A673 (cell line): ENCODE results near the gene SPACA4. TPM values are rescaled to one million over a fixed set of nuclear protein-coding genes. Genes with fewer than 3 reads are reported as not detected.

Source experiments
- BruUV-seq: library from RNA; stranded (reverse); fragments of 400-500 nt; replicated peaks from 2 replicates; lab custom pipeline; 2021; lab: Mats Ljungman, UMichigan
- CTCF ChIA-PET: fragments of 300-600 bp; sonication (Branson Sonifier 250); formaldehyde crosslinking; loops from one replicate; lab custom pipeline; 2022; ENCODE audit warnings: antibody characterized with exemption; lab: Charles Lee
- POLR2A ChIA-PET: fragments of 300-600 bp; sonication (Branson Sonifier 250); formaldehyde crosslinking; loops from one replicate; lab custom pipeline; 2022; ENCODE audit warnings: antibody characterized with exemption; ENCODE audit not compliant: low non-redundant PET; lab: Charles Lee
- DNase-seq: peaks from one replicate; pipeline ENCODE4 v3.0.0-alpha.2; 2015; ENCODE audit warnings: low spot score
- H3K27ac ChIP-seq: fragments of 200-600 bp; sonication (generic); 2 replicates; pipeline ENCODE4 v1.5.1; 2016; ENCODE audit warnings: mixed run types, low read depth, mild to moderate bottlenecking, mixed read lengths, antibody characterized with exemption, low read length; ENCODE audit not compliant: poor library complexity, severe bottlenecking
- H3K27me3 ChIP-seq: fragments of 200-600 bp; sonication (generic); replicated peaks from 2 replicates; pipeline ENCODE4 v1.6.1; 2017; ENCODE audit warnings: mixed run types, low read depth, mild to moderate bottlenecking, mixed read lengths, antibody characterized with exemption, low read length; ENCODE audit not compliant: insufficient read depth, poor library complexity
- H3K36me3 ChIP-seq: fragments of 200-600 bp; sonication (generic); 2 replicates; pipeline ENCODE4 v1.6.1; 2016; ENCODE audit warnings: mixed run types, mild to moderate bottlenecking, mixed read lengths, antibody characterized with exemption, low read length; ENCODE audit not compliant: insufficient read depth, poor library complexity, severe bottlenecking
- H3K4me1 ChIP-seq: fragments of 200-600 bp; sonication (generic); 2 replicates; pipeline ENCODE4 v1.6.1; 2017; ENCODE audit warnings: mixed run types, mild to moderate bottlenecking, mixed read lengths, antibody characterized with exemption, low read length; ENCODE audit not compliant: insufficient read depth, poor library complexity, severe bottlenecking
- H3K4me3 ChIP-seq: fragments of 200-600 bp; sonication (generic); 2 replicates; pipeline ENCODE4 v1.5.1; 2016; ENCODE audit warnings: low read depth, mixed run types, mild to moderate bottlenecking, mixed read lengths, low read length; ENCODE audit not compliant: poor library complexity, severe bottlenecking
- H3K9me3 ChIP-seq: fragments of 200-600 bp; sonication (generic); 2 replicates; pipeline ENCODE4 v1.6.1; 2016; ENCODE audit warnings: mixed run types, low read depth, mild to moderate bottlenecking, mixed read lengths, antibody characterized with exemption, low read length; ENCODE audit not compliant: poor library complexity, severe bottlenecking
- EZH2 ChIP-seq: fragments of 200-600 bp; sonication (generic); IDR thresholded peaks from 2 replicates; pipeline ENCODE4 v1.6.1; 2017; ENCODE audit warnings: borderline replicate concordance, low read depth, mild to moderate bottlenecking, mixed read lengths, antibody characterized with exemption, low read length; ENCODE audit not compliant: poor library complexity, severe bottlenecking
- intact Hi-C: fragments of 100-400 bp; cut with micrococcal nuclease; formaldehyde crosslinking; loops from one replicate; pipeline ENCODE4 v1.10.0; 2022; ENCODE audit not compliant: unreplicated experiment
- total RNA-seq: library from RNA; stranded (reverse); gene quantifications from 2 replicates; pipeline ENCODE4 v1.2.3, GENCODE V29; 2021
- TF ChIP-seq, protein P1 (sequence below): fragments of 300-800, 200-600 bp; sonication (generic); conservative IDR thresholded peaks from 2 replicates; pipeline ENCODE4 v1.5.1; 2017; ENCODE audit warnings: low read depth, mild to moderate bottlenecking, antibody characterized with exemption, low read length, moderate library complexity, mixed read lengths

The SPACA4 gene
- total RNA-seq, 1 experiment from 2014 or later: not detected

DNA sequence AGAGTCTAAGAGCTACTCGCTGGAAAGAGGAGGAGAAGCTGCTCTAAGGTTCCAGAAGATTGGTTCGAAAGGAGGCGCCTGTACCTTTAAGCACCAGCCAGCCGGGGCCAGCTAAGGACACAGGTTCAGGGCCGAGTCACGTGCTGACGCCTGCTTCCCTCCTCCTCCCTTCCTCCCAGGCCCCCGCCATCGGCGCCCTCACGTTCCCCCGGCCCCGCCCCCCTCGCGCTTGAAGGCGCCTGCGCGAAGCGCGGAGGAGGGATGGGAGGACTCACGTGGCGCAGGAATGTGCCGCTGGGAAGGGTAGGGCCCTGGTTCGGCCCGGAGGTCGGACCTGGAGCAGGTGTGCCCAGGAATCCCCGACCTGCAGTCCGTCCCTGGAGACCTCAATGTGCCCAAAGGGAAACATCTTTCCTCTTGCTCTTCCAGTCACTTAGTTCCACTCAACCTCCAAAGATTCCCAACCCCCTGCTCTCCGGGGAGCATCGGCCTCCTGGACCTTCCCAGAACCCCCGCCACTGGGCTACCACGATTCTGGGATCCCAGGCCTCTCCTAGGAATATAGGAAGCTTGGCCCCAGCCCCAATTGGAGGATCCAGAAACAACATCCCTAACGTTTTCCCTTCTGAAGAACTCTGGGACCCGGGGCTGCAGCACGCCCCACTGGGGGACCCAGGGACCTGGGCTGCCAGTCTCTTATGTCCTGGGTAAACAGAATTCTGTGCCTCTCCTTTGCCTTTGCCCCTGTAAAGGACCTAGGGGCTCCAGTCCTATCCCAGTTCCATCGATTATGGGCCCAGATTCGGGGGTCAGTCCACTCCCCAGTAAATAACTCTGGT is 28.1 kb downstream of the SPACA4 start:
- Histone ChIP-seq H3K36me3 (peaks cover 19% of the 10 kb centered on the region), H3K27me3 (no peaks in the 10 kb centered on the region), H3K9me3 (no peaks in the 10 kb centered on the region), H3K27ac (peak overlapping the region; percentile 91), H3K4me3 (peak overlapping the region; percentile 67), H3K4me1 (peaks cover 53% of the 10 kb centered on the region)
- TF ChIP-seq, protein P1, sequence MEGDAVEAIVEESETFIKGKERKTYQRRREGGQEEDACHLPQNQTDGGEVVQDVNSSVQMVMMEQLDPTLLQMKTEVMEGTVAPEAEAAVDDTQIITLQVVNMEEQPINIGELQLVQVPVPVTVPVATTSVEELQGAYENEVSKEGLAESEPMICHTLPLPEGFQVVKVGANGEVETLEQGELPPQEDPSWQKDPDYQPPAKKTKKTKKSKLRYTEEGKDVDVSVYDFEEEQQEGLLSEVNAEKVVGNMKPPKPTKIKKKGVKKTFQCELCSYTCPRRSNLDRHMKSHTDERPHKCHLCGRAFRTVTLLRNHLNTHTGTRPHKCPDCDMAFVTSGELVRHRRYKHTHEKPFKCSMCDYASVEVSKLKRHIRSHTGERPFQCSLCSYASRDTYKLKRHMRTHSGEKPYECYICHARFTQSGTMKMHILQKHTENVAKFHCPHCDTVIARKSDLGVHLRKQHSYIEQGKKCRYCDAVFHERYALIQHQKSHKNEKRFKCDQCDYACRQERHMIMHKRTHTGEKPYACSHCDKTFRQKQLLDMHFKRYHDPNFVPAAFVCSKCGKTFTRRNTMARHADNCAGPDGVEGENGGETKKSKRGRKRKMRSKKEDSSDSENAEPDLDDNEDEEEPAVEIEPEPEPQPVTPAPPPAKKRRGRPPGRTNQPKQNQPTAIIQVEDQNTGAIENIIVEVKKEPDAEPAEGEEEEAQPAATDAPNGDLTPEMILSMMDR: no peak
- no peak for TF ChIP-seq EZH2
- POLR2A ChIA-PET: interaction anchor here (0.9 kb wide), 1 partner anchor 11 kb away, joined by 3 read pairs; no protein-coding TSS in a partner anchor
- BruUV-seq: no TSS peak
- CTCF ChIA-PET: no interaction called here
- peak; percentile 99 for DNase-seq
- intact Hi-C loops: no loop called here

DNA sequence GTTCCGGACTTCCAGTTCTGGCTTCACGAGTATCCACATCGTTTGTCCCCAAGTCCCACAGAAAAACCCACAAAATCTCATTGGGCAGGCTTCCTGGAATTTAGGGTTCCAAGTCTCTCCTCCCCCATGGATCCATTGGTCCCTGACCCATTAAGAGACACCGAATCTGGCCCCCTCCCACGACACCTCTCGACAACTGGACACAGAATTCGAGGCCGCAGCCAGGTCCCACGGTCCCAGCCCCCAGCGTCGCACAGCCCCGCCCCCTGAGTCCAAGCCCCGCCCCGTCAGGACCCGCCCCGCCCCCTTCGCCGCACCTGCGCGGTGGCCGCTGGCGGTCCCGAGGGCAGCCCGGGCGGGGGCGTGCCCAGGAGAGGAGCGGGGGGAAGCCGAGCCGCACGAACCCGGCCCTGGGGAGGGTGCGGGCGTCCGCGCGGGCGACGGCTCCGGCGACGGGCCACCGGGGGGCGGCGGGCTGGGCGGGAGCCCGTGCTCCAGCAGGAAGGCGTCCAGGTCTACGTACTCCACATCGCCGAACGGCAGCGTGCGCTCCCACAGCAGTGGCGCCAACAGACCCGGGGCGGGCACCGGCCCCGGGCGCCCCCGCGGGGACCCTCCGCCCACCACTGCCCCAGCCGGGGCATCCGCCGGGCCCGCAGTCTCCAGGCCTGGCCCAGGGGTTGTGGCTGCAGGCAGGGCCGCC is 28.9 kb downstream of the SPACA4 start:
- H3K4me1 ChIP-seq: peaks cover 48% of the 10 kb centered on the region
- no peaks in the 10 kb centered on the region for H3K27me3 ChIP-seq
- CTCF ChIA-PET: no interaction called here
- peak overlapping the region; percentile 91 for H3K27ac ChIP-seq
- POLR2A ChIA-PET: no interaction called here
- H3K9me3 ChIP-seq: no peaks in the 10 kb centered on the region
- no TSS peak for BruUV-seq
- peak overlapping the region; percentile 67 for H3K4me3 ChIP-seq
- H3K36me3 ChIP-seq: peaks cover 19% of the 10 kb centered on the region
- peak; percentile 69 for DNase-seq
- TF ChIP-seq, protein P1: no peak
- no peak for TF ChIP-seq EZH2
- intact Hi-C loops: no loop called here

DNA sequence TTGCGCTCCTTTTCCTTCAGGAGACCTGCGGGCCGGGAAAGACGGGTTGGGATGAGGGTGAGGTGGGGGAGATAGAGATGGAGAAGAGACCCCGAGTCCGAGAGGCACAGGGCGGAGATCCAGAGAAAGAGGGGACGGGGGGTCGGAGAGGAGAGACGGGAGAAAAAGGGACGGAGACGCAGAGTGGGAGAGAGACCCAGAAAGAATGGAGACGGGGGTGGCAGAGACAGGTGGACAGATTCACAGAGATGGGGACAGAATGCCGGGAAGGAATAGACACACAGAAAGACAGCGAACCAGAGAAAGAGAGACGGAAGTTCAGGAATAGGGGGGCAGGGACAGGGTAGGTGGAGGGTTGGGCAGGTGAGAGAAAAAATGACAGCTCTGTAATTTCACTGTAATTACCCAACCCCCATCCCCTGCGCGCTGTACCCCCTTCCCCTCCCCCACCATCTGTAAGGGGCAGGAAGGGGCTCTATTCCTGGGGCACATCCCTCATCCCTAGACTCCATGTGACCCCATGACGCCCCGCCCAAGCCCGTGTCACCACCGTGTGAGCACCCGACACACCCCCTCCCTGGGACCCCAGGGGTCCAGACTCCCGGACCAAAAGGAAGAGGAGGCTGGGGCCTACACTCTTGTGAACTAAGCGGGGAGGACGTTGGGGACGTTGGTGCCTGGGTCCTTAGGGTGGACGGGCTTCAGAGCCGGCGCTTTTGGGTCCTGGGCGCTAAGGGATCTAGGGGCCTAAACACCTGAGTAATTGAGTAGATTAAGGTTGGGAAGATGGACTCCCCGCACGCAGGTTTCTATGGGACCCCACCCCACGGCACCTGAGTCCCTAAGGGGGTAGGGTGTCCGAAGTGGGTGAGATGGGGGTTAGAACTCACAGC is 29.7 kb downstream of the SPACA4 start:
- CTCF ChIA-PET: no interaction called here
- H3K36me3 ChIP-seq: peaks cover 18% of the 10 kb centered on the region
- POLR2A ChIA-PET: interaction anchor here (0.6 to 0.7 kb wide), 2 partner anchors 130 to 860 kb away, joined by 5 read pairs; no protein-coding TSS in a partner anchor
- H3K27ac ChIP-seq: peak overlapping the region; percentile 91
- H3K27me3 ChIP-seq: no peaks in the 10 kb centered on the region
- intact Hi-C loops: no loop called here
- TF ChIP-seq, protein P1: no peak
- TF ChIP-seq EZH2: no peak
- no TSS peak for BruUV-seq
- DNase-seq: peak; percentile 48
- peaks cover 40% of the 10 kb centered on the region for H3K4me1 ChIP-seq
- peak overlapping the region; percentile 67 for H3K4me3 ChIP-seq
- H3K9me3 ChIP-seq: no peaks in the 10 kb centered on the region
